OCI-LY1 (cell line): Measurements from ENCODE around the gene SLC25A21.

Experiments used
- H2AFZ ChIP-seq: fragments of 200-600 bp; sonication (generic), shearing (Covaris generic); 2 replicates; pipeline ENCODE4 v1.6.0; 2014; ENCODE audit warnings: antibody characterized with exemption, mild to moderate bottlenecking, low read length
- H3F3A ChIP-seq: fragments of 200-600 bp; sonication (generic), shearing (Covaris generic); 2 replicates; pipeline ENCODE4 v1.6.0; 2014; ENCODE audit warnings: mild to moderate bottlenecking, antibody characterized with exemption, low read length, moderate library complexity; ENCODE audit not compliant: insufficient read depth
- H3K27ac ChIP-seq: fragments of 200-600 bp; sonication (generic); 2 replicates; pipeline ENCODE4 v1.5.1; 2014; ENCODE audit warnings: low read length, mixed run types, mild to moderate bottlenecking, low read depth; ENCODE audit not compliant: poor library complexity, severe bottlenecking
- H3K27me3 ChIP-seq: fragments of 200-600 bp; sonication (generic); 2 replicates; pipeline ENCODE4 v1.6.0; 2014; ENCODE audit warnings: antibody characterized with exemption, mild to moderate bottlenecking, low read length, moderate library complexity; ENCODE audit not compliant: insufficient read depth
- H3K36me3 ChIP-seq: fragments of 200-600 bp; sonication (generic); 2 replicates; pipeline ENCODE4 v1.6.1; 2014; ENCODE audit warnings: mild to moderate bottlenecking, antibody characterized with exemption, low read length, moderate library complexity, mixed read lengths; ENCODE audit not compliant: insufficient read depth
- H3K4me1 ChIP-seq: fragments of 200-600 bp; sonication (generic); 2 replicates; pipeline ENCODE4 v1.5.1; 2014; ENCODE audit warnings: mild to moderate bottlenecking, low read length, moderate library complexity; ENCODE audit not compliant: insufficient read depth, severe bottlenecking
- H3K4me2 ChIP-seq: fragments of 200-600 bp; sonication (generic), shearing (Covaris generic); 2 replicates; pipeline ENCODE4 v1.6.1; 2014; ENCODE audit warnings: low read length
- H3K4me3 ChIP-seq: fragments of 200-600 bp; sonication (generic); 2 replicates; pipeline ENCODE4 v1.5.1; 2014; ENCODE audit warnings: low read length, low read depth, mild to moderate bottlenecking, mixed read lengths; ENCODE audit not compliant: poor library complexity, severe bottlenecking
- H3K79me2 ChIP-seq: fragments of 200-600 bp; shearing (Covaris generic); 2 replicates; pipeline ENCODE4 v1.6.1; 2016; ENCODE audit warnings: mixed run types, low read length, mixed read lengths; ENCODE audit not compliant: insufficient read depth
- H3K9ac ChIP-seq: fragments of 200-600 bp; sonication (generic), shearing (Covaris generic); 2 replicates; pipeline ENCODE4 v1.6.1; 2014; ENCODE audit warnings: mild to moderate bottlenecking, low read length, mixed read lengths
- H3K9me2 ChIP-seq: fragments of 200-600 bp; sonication (generic), shearing (Covaris generic); 2 replicates; pipeline ENCODE4 v1.6.1; 2014; ENCODE audit warnings: low read depth, mild to moderate bottlenecking, low read length, mixed read lengths
- H3K9me3 ChIP-seq: fragments of 200-600 bp; shearing (Covaris generic); 2 replicates; pipeline ENCODE4 v1.6.1; 2014; ENCODE audit warnings: low read length, mixed read lengths
- H4K20me1 ChIP-seq: fragments of 200-600 bp; sonication (generic), shearing (Covaris generic); 2 replicates; pipeline ENCODE4 v1.6.0; 2016; ENCODE audit warnings: mild to moderate bottlenecking, low read length; ENCODE audit not compliant: insufficient read depth
- EZH2 ChIP-seq: fragments of 200-600 bp; sonication (generic), shearing (Covaris generic); IDR thresholded peaks from 2 replicates; pipeline ENCODE4 v1.8.0; 2017; ENCODE audit warnings: borderline replicate concordance, mixed run types, mild to moderate bottlenecking, antibody characterized with exemption, low read length, moderate library complexity, mixed read lengths
- TF ChIP-seq, protein P1 (sequence below): fragments of 200-600 bp; sonication (generic), shearing (Covaris generic); IDR thresholded peaks from 2 replicates; pipeline ENCODE4 v1.5.1; 2017; ENCODE audit warnings: mild to moderate bottlenecking, antibody characterized with exemption, low read length, moderate library complexity, mixed read lengths

The SLC25A21 gene

DNA sequence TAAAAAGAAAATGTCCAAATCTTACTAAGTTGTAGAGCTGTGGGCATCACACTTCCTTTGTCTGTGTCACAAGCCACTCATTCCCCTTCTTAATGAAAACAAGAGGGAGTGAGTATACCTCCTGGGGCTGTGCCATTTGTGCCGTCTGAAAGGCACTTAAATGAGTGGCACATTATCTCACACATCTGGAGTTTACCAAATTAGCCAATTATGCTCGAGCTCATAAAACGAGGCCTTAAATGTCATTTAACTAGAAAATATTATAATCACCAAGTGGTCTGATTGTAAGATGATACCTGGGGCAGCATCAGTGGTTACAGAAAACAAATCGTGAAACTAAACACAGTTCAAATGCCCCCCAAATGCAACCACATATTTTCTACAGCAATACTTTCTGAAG, 364.7 kb downstream of the SLC25A21 start:
- H3F3A ChIP-seq = no peaks in the 10 kb centered on the region
- H3K9ac ChIP-seq = no peak overlapping the region
- no peak overlapping the region for H3K4me3 ChIP-seq
- no peaks in the 10 kb centered on the region for H3K79me2 ChIP-seq
- TF ChIP-seq, protein P1, sequence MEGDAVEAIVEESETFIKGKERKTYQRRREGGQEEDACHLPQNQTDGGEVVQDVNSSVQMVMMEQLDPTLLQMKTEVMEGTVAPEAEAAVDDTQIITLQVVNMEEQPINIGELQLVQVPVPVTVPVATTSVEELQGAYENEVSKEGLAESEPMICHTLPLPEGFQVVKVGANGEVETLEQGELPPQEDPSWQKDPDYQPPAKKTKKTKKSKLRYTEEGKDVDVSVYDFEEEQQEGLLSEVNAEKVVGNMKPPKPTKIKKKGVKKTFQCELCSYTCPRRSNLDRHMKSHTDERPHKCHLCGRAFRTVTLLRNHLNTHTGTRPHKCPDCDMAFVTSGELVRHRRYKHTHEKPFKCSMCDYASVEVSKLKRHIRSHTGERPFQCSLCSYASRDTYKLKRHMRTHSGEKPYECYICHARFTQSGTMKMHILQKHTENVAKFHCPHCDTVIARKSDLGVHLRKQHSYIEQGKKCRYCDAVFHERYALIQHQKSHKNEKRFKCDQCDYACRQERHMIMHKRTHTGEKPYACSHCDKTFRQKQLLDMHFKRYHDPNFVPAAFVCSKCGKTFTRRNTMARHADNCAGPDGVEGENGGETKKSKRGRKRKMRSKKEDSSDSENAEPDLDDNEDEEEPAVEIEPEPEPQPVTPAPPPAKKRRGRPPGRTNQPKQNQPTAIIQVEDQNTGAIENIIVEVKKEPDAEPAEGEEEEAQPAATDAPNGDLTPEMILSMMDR = no peak
- no peak for TF ChIP-seq EZH2
- no peaks in the 10 kb centered on the region for H3K36me3 ChIP-seq
- H3K27ac ChIP-seq = no peak overlapping the region
- no peaks in the 10 kb centered on the region for H4K20me1 ChIP-seq
- H3K4me1 ChIP-seq = no peaks in the 10 kb centered on the region
- no peak overlapping the region for H2AFZ ChIP-seq
- no peaks in the 10 kb centered on the region for H3K9me3 ChIP-seq
- no peak overlapping the region for H3K4me2 ChIP-seq
- H3K27me3 ChIP-seq = no peaks in the 10 kb centered on the region
- no peaks in the 10 kb centered on the region for H3K9me2 ChIP-seq

DNA sequence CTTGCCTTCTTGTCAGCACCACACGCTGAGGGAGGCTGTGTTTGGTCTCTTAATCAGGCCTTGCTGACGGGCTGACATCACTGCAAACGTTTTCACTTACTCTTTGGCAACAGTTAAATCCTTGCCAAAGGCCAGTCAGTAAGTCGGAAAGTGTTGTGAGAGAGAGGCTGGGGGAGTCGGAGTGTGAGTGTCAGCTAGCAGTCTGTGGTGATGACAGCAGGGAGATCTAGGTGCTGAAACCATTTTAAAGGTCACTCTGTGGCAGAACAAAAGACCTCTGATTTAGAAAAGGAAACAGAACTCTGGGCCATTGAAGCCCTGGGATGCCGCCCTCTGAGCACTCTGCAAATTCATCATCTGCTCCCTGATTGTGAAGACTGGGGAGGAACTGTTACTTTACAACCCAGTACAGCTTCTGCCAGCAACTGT, 367.3 kb downstream of the SLC25A21 start:
- TF ChIP-seq, protein P1 = no peak
- no peak for TF ChIP-seq EZH2
- no peak overlapping the region for H3K27ac ChIP-seq
- H2AFZ ChIP-seq = no peak overlapping the region
- H3K9me3 ChIP-seq = no peaks in the 10 kb centered on the region
- no peak overlapping the region for H3K4me2 ChIP-seq
- H3K4me1 ChIP-seq = no peaks in the 10 kb centered on the region
- H3K79me2 ChIP-seq = no peaks in the 10 kb centered on the region
- H3K36me3 ChIP-seq = no peaks in the 10 kb centered on the region
- H3K9me2 ChIP-seq = no peaks in the 10 kb centered on the region
- no peaks in the 10 kb centered on the region for H4K20me1 ChIP-seq
- H3K27me3 ChIP-seq = no peaks in the 10 kb centered on the region
- H3F3A ChIP-seq = no peaks in the 10 kb centered on the region
- no peak overlapping the region for H3K9ac ChIP-seq
- no peak overlapping the region for H3K4me3 ChIP-seq

DNA sequence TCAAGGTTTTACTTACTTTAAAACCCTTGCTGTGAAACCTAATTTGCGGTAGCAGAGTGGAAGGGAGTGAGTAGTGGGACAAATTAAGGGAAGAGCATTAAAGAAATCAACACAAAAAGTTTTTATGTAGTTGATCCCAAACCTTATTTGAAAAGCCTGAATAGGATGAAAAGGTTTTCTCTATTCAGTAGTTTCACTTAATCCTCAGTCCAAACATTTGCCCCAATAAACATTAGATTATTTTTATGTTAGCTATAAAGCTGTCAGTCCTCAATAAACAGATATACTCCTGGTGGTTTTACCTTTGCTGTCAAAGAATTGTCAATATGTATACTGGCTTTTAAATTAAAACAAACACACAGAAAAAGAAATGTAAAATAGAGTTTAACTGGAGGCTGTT, 374.8 kb downstream of the SLC25A21 start:
- Histone ChIP-seq H2AFZ (no peak overlapping the region), H3F3A (no peaks in the 10 kb centered on the region), H3K4me2 (no peak overlapping the region), H3K9ac (no peak overlapping the region), H3K4me1 (no peaks in the 10 kb centered on the region), H3K9me3 (no peaks in the 10 kb centered on the region), H3K4me3 (no peak overlapping the region), H3K27me3 (no peaks in the 10 kb centered on the region), H3K36me3 (no peaks in the 10 kb centered on the region), H3K27ac (no peak overlapping the region), H3K79me2 (no peaks in the 10 kb centered on the region), H4K20me1 (no peaks in the 10 kb centered on the region), H3K9me2 (no peaks in the 10 kb centered on the region)
- TF ChIP-seq, protein P1 = no peak
- TF ChIP-seq EZH2 = no peak
